Astrocyte of the cerebellum (primary cell): ENCODE results near the gene COLEC11.

Source experiments
- DNase-seq: peaks from one replicate; pipeline ENCODE4 v3.0.0-alpha.2; 2011; ENCODE audit warnings: low read depth
- H3K4me3 ChIP-seq: 2 replicates; pipeline ENCODE4 v1.5.1; 2011; ENCODE audit warnings: mild to moderate bottlenecking, low read depth, low read length, moderate library complexity
- CTCF ChIP-seq: IDR thresholded peaks from 2 replicates; pipeline ENCODE4 v1.5.1; 2012; ENCODE audit warnings: low read length, low read depth, moderate library complexity, mild to moderate bottlenecking; ENCODE audit errors: missing control alignments
- in situ Hi-C: cut with HindIII; loops from 2 replicates; pipeline ENCODE4 v1.10.0; 2017; ENCODE audit warnings: low sequenced_read_pairs

COLEC11 gene

DNA sequence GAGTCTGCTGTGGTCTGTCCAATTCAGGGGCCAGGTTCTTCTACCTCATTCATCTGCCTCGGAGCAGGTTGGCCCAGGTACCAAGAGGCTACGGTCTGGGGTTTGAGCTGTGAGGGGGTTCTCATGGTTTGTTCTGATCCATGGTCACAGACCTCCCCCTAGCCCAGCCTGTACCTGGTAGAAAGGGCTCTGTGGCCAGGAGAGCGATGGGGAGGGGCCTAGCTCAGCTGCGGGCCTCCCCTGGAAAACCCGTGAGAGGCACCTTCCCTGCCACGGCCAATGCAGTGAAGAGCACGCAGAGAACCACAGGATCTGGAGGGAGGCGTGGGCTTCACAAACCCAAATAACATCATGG is 43.5 kb downstream of the COLEC11 start:
- no peak for DNase-seq
- in situ Hi-C loops, result no loop called here

DNA sequence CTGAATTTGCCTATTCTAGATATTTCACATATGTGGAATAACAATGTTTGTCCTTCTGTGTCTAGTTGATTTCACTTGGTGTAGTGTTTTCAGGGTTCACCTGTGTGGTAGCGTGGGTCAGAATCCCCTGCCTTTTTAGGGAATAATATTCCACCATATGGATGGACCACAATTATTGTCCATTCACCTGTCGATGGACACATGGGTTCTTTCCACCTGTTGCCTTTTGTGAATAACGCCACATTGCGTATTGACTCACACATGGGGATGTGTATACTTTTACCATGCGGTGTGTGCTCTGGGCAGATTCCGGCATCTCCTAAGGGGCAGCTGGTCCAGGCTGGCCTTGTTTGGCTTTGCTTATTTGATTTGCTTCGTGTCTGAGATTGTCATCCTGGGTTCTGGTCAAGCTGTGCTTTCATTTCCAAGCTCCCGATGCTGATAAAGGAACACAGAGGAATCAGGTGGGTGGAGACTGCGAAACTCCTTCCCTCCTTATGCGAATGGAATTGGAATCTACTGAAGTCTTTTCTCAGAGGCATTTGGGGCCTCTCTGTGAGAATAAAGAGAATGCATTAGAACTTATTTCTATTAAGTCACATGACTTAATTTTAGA is 44.2 kb downstream of the COLEC11 start:
- in situ Hi-C loops, result no loop called here
- TF ChIP-seq CTCF, result no peak
- no peak for DNase-seq
- H3K4me3 ChIP-seq, result no peak overlapping the region

More for the DNA sequence above, 43.5 kb downstream of the COLEC11 start:
- H3K4me3 ChIP-seq, result no peak overlapping the region
- TF ChIP-seq CTCF, result no peak

- in situ Hi-C loops, result no loop called here
- DNase-seq, result no peak
- no peak for TF ChIP-seq CTCF
- H3K4me3 ChIP-seq, result no peak overlapping the region
These were observed 44.7 kb downstream of the COLEC11 start for GRCh38 chr2:3639653-3640052.

DNA sequence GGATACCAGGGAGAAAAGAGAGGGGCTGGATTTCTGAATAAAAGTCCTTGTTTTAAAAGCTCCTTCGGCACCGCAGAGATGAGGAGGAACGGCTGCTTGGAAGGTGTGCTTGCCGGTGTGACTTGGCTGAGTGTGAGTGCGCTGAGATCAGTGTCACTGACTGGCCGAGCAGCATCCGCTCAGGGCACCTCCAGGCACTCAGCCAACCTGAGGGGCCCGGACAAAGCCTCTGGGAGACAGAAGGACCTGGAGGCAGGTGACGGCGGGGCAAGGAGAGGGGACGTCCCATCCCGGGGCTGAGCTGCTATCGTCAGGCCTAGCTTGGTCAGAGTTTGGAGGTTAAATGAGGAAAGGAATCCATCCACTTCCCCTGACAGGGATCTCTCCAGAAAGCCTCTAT is 46.3 kb downstream of the COLEC11 start:
- in situ Hi-C loops, result no loop called here
- H3K4me3 ChIP-seq, result no peak overlapping the region
- no peak for DNase-seq
- TF ChIP-seq CTCF, result no peak

- in situ Hi-C loops, result no loop called here
- no peak for DNase-seq
These were observed 47.0 kb downstream of the COLEC11 start for GRCh38 chr2:3641841-3642421.

GRCh38 chr2:3642521-3643215 is 47.8 kb downstream of the COLEC11 start:
- in situ Hi-C loops, result no loop called here
- no peak for TF ChIP-seq CTCF
- H3K4me3 ChIP-seq, result no peak overlapping the region
- no peak for DNase-seq

More at GRCh38 chr2:3641841-3642421, 47.0 kb downstream of the COLEC11 start:
- H3K4me3 ChIP-seq, result no peak overlapping the region
- no peak for TF ChIP-seq CTCF
